Measurements from ENCODE around the gene SORT1. TPM values are rescaled to one million over a fixed set of nuclear protein-coding genes. Genes with fewer than 3 reads are reported as not detected.

The SORT1 gene
- polyA plus RNA-seq, 1 of the 3 experiments (the other 2 are of a cell fraction): 8.5 TPM

- 0 out of 2 replicates have a peak, but pooled peaks have one; percentile 10 for TF ChIP-seq REST (IDR thresholded peaks at IDR 0.05; ENCODE audit: low read depth, low read length)
- TF ChIP-seq YY1 (IDR thresholded peaks at IDR 0.05; ENCODE audit: low read depth): peak; percentile 59; the same call in 1 of the 2 replicates
- TF ChIP-seq MEF2A (IDR thresholded peaks at IDR 0.05; ENCODE audit: borderline replicate concordance, low read depth): no peak
- peak; percentile 87 for TF ChIP-seq ELF1 (IDR thresholded peaks at IDR 0.05)
- TF ChIP-seq GABPA (IDR thresholded peaks at IDR 0.05; ENCODE audit: low read depth): peak; percentile 83
Observed at GRCh38 chr1:109426281-109427170, 28.8 kb upstream of the SORT1 start, which contains the start of gene PSMA5 (continued).

GRCh38 chr1:109425391-109426280 lies 27.9 kb upstream of the SORT1 start:
- Histone ChIP-seq H3K27ac (ENCODE audit: low read depth in 2 of 2, low read length in 1 of 2) (peak overlapping the region; percentile 57 to 90), H3K9me2 (no peaks in the 10 kb centered on the region), H3K4me1 (ENCODE audit: control insufficient read depth in 1 of 2, insufficient read depth in 2 of 2, low read depth in 1 of 2, low read length in 1 of 2) (peaks cover 4 to 13% of the 10 kb centered on the region in 2 experiments; a peak in 3 of 4 replicates), H2AFZ (ENCODE audit: low read depth) (no peak overlapping the region), H3K4me2 (peak overlapping the region; percentile 86), H3K27me3 (ENCODE audit: insufficient read depth) (no peaks in the 10 kb centered on the region), H3K79me2 (ENCODE audit: insufficient read depth) (peaks cover 65% of the 10 kb centered on the region), H3K36me3 (replicated peaks in 1 of 2; ENCODE audit: control insufficient read depth in 1 of 2, insufficient read depth in 2 of 2, low read length in 1 of 2) (peaks cover 6 to 8% of the 10 kb centered on the region in 2 experiments), H3K4me3 (ENCODE audit: low read depth in 2 of 2, low read length in 1 of 2) (peak overlapping the region; percentile 83 to 92), H3F3A (replicated peaks; ENCODE audit: insufficient read depth) (peaks cover 14% of the 10 kb centered on the region), H3K9me3 (no peaks in the 10 kb centered on the region), H3K9ac (peak overlapping the region; percentile 78), H4K20me1 (ENCODE audit: insufficient read depth) (peaks cover 30% of the 10 kb centered on the region)
- no peak for DNase-seq
- TF ChIP-seq USF2 (IDR thresholded peaks at IDR 0.05; ENCODE audit: borderline replicate concordance, low read depth, low read length) (no peak), RCOR1 (IDR thresholded peaks at IDR 0.05; ENCODE audit: low read length) (no peak), GABPA (IDR thresholded peaks at IDR 0.05; ENCODE audit: low read depth) (no peak), MEF2A (IDR thresholded peaks at IDR 0.05; ENCODE audit: borderline replicate concordance, low read depth) (no peak), NFIC (IDR thresholded peaks at IDR 0.05; ENCODE audit: borderline replicate concordance) (no peak), MXI1 (IDR thresholded peaks at IDR 0.05; ENCODE audit: low read depth, low read length) (no peak), FOXJ3 (CRISPR knock-in tag; IDR thresholded peaks at IDR 0.05) (no peak), POLR2AphosphoS5 (IDR thresholded peaks at IDR 0.05; ENCODE audit: low read depth, low read length) (no peak), TEAD4 (IDR thresholded peaks at IDR 0.05; ENCODE audit: borderline replicate concordance, insufficient read depth) (no peak), CTCF (IDR thresholded peaks at IDR 0.05) (no peak)
- POLR2A ChIA-PET: no interaction called here
- 3% methylated on average over 19 of the region's 32 CpGs for WGBS (ENCODE audit: low lambda C conversion rate)
- CTCF ChIA-PET: interaction anchor here (0.8 to 4.0 kb wide), 12 partner anchors 8 to 172 kb away, joined by 3 to 22 read pairs (median 6); partner anchors contain the start of genes ATXN7L2 and CYB561D1
